ENCODE data around the gene SLC4A1AP.
"Not testable (repeated sequence)": the region's sequence is repeated elsewhere in the genome, so short reads cannot be mapped to it uniquely, and the experiment has no call there.

SLC4A1AP gene

GRCh38 chr2:27664154-27664574 is 475 bp downstream of the SLC4A1AP start:
- Histone ChIP-seq H3K9me3 (ENCODE audit: low read length) (no peaks in the 10 kb centered on the region), H2AFZ (ENCODE audit: low read depth, low read length) (peak overlapping the region; percentile 76), H3K36me3 (ENCODE audit: insufficient read depth, low read length) (peaks cover 46% of the 10 kb centered on the region), H3K27me3 (ENCODE audit: insufficient read depth, low read length) (no peaks in the 10 kb centered on the region), H3K4me1 (ENCODE audit: insufficient read depth, low read length) (peaks cover 20% of the 10 kb centered on the region), H3K4me3 (ENCODE audit: low read length) (peak overlapping the region; percentile 62)

GRCh38 chr2:27664622-27665363 is 1.1 kb downstream of the SLC4A1AP start:
- no peak overlapping the region for H2AFZ ChIP-seq (ENCODE audit: low read depth, low read length)
- H3K9me3 ChIP-seq (ENCODE audit: low read length), result no peaks in the 10 kb centered on the region
- H3K27me3 ChIP-seq (ENCODE audit: insufficient read depth, low read length), result no peaks in the 10 kb centered on the region
- peaks cover 20% of the 10 kb centered on the region for H3K4me1 ChIP-seq (ENCODE audit: insufficient read depth, low read length)
- H3K4me3 ChIP-seq (ENCODE audit: low read length), result peak overlapping the region; percentile 62
- peaks cover 43% of the 10 kb centered on the region for H3K36me3 ChIP-seq (ENCODE audit: insufficient read depth, low read length)

- Histone ChIP-seq H3K27me3 (ENCODE audit: insufficient read depth, low read length) (no peaks in the 10 kb centered on the region), H3K36me3 (ENCODE audit: insufficient read depth, low read length) (peaks cover 37% of the 10 kb centered on the region), H3K9me3 (ENCODE audit: low read length) (no peaks in the 10 kb centered on the region), H2AFZ (ENCODE audit: low read depth, low read length) (no peak overlapping the region), H3K4me1 (ENCODE audit: insufficient read depth, low read length) (peaks cover 14% of the 10 kb centered on the region), H3K4me3 (ENCODE audit: low read length) (no peak overlapping the region)
Measured at GRCh38 chr2:27667446-27667845, 3.8 kb downstream of the SLC4A1AP start.

- Histone ChIP-seq H2AFZ (ENCODE audit: low read depth, low read length) (no peak overlapping the region), H3K36me3 (ENCODE audit: insufficient read depth, low read length) (peaks cover 60% of the 10 kb centered on the region), H3K4me1 (ENCODE audit: insufficient read depth, low read length) (no peaks in the 10 kb centered on the region), H3K9me3 (ENCODE audit: low read length) (no peaks in the 10 kb centered on the region), H3K27me3 (ENCODE audit: insufficient read depth, low read length) (no peaks in the 10 kb centered on the region), H3K4me3 (ENCODE audit: low read length) (no peak overlapping the region)
Measured at GRCh38 chr2:27671235-27671634, 7.5 kb downstream of the SLC4A1AP start.

- Histone ChIP-seq H3K9me3 (ENCODE audit: low read length) (no peaks in the 10 kb centered on the region), H3K4me3 (ENCODE audit: low read length) (no peak overlapping the region), H3K36me3 (ENCODE audit: insufficient read depth, low read length) (peaks cover 67% of the 10 kb centered on the region), H3K27me3 (ENCODE audit: insufficient read depth, low read length) (no peaks in the 10 kb centered on the region), H3K4me1 (ENCODE audit: insufficient read depth, low read length) (no peaks in the 10 kb centered on the region), H2AFZ (ENCODE audit: low read depth, low read length) (no peak overlapping the region)
Measured at GRCh38 chr2:27672723-27673486, 9.2 kb downstream of the SLC4A1AP start.

- no peaks in the 10 kb centered on the region for H3K4me1 ChIP-seq (ENCODE audit: insufficient read depth, low read length)
- no peaks in the 10 kb centered on the region for H3K9me3 ChIP-seq (ENCODE audit: low read length)
- H2AFZ ChIP-seq (ENCODE audit: low read depth, low read length), result no peak overlapping the region
- no peak overlapping the region for H3K4me3 ChIP-seq (ENCODE audit: low read length)
- H3K36me3 ChIP-seq (ENCODE audit: insufficient read depth, low read length), result peaks cover 54% of the 10 kb centered on the region
- no peaks in the 10 kb centered on the region for H3K27me3 ChIP-seq (ENCODE audit: insufficient read depth, low read length)
Measured at GRCh38 chr2:27680571-27680970, 16.9 kb downstream of the SLC4A1AP start.

GRCh38 chr2:27681841-27682240 is 18.2 kb downstream of the SLC4A1AP start:
- H3K4me3 ChIP-seq (ENCODE audit: low read length), result no peak overlapping the region
- H3K4me1 ChIP-seq (ENCODE audit: insufficient read depth, low read length), result no peaks in the 10 kb centered on the region
- H3K36me3 ChIP-seq (ENCODE audit: insufficient read depth, low read length), result peaks cover 52% of the 10 kb centered on the region

GRCh38 chr2:27682334-27682771 is 18.7 kb downstream of the SLC4A1AP start:
- not testable (repeated sequence) for H2AFZ ChIP-seq (ENCODE audit: low read depth, low read length); H3K9me3 ChIP-seq (ENCODE audit: low read length); H3K4me1 ChIP-seq (ENCODE audit: insufficient read depth, low read length); H3K4me3 ChIP-seq (ENCODE audit: low read length); H3K27me3 ChIP-seq (ENCODE audit: insufficient read depth, low read length)
- peaks cover 51% of the 10 kb centered on the region for H3K36me3 ChIP-seq (ENCODE audit: insufficient read depth, low read length)

More at GRCh38 chr2:27681841-27682240, 18.2 kb downstream of the SLC4A1AP start:
- H3K9me3 ChIP-seq (ENCODE audit: low read length), result no peaks in the 10 kb centered on the region
- no peak overlapping the region for H2AFZ ChIP-seq (ENCODE audit: low read depth, low read length)
- H3K27me3 ChIP-seq (ENCODE audit: insufficient read depth, low read length), result no peaks in the 10 kb centered on the region

- H3K4me3 ChIP-seq (ENCODE audit: low read length), result no peak overlapping the region
- H3K36me3 ChIP-seq (ENCODE audit: insufficient read depth, low read length), result peaks cover 47% of the 10 kb centered on the region
- H3K27me3 ChIP-seq (ENCODE audit: insufficient read depth, low read length), result no peaks in the 10 kb centered on the region
- no peak overlapping the region for H2AFZ ChIP-seq (ENCODE audit: low read depth, low read length)
- H3K9me3 ChIP-seq (ENCODE audit: low read length), result no peaks in the 10 kb centered on the region
- no peaks in the 10 kb centered on the region for H3K4me1 ChIP-seq (ENCODE audit: insufficient read depth, low read length)
Measured at GRCh38 chr2:27683390-27684071, 19.8 kb downstream of the SLC4A1AP start.

GRCh38 chr2:27685006-27685405 is 21.3 kb downstream of the SLC4A1AP start:
- H3K4me3 ChIP-seq (ENCODE audit: low read length); H3K27me3 ChIP-seq (ENCODE audit: insufficient read depth, low read length); H2AFZ ChIP-seq (ENCODE audit: low read depth, low read length); H3K4me1 ChIP-seq (ENCODE audit: insufficient read depth, low read length); H3K9me3 ChIP-seq (ENCODE audit: low read length): not testable (repeated sequence)
- peaks cover 53% of the 10 kb centered on the region for H3K36me3 ChIP-seq (ENCODE audit: insufficient read depth, low read length)

- peaks cover 53% of the 10 kb centered on the region for H3K36me3 ChIP-seq (ENCODE audit: insufficient read depth, low read length)
- no peaks in the 10 kb centered on the region for H3K9me3 ChIP-seq (ENCODE audit: low read length)
- no peak overlapping the region for H2AFZ ChIP-seq (ENCODE audit: low read depth, low read length)
- no peaks in the 10 kb centered on the region for H3K4me1 ChIP-seq (ENCODE audit: insufficient read depth, low read length)
- H3K4me3 ChIP-seq (ENCODE audit: low read length), result no peak overlapping the region
- H3K27me3 ChIP-seq (ENCODE audit: insufficient read depth, low read length), result no peaks in the 10 kb centered on the region
Measured at GRCh38 chr2:27685577-27685976, 21.9 kb downstream of the SLC4A1AP start.

- H3K9me3 ChIP-seq (ENCODE audit: low read length), result no peaks in the 10 kb centered on the region
- H2AFZ ChIP-seq (ENCODE audit: low read depth, low read length), result no peak overlapping the region
- no peak overlapping the region for H3K4me3 ChIP-seq (ENCODE audit: low read length)
- H3K27me3 ChIP-seq (ENCODE audit: insufficient read depth, low read length), result no peaks in the 10 kb centered on the region
- no peaks in the 10 kb centered on the region for H3K4me1 ChIP-seq (ENCODE audit: insufficient read depth, low read length)
- peaks cover 46% of the 10 kb centered on the region for H3K36me3 ChIP-seq (ENCODE audit: insufficient read depth, low read length)
Measured at GRCh38 chr2:27687232-27687631, 23.5 kb downstream of the SLC4A1AP start.

- Histone ChIP-seq H3K4me3 (ENCODE audit: low read length) (no peak overlapping the region), H3K36me3 (ENCODE audit: insufficient read depth, low read length) (peaks cover 48% of the 10 kb centered on the region), H3K9me3 (ENCODE audit: low read length) (no peaks in the 10 kb centered on the region), H3K4me1 (ENCODE audit: insufficient read depth, low read length) (no peaks in the 10 kb centered on the region), H2AFZ (ENCODE audit: low read depth, low read length) (no peak overlapping the region), H3K27me3 (ENCODE audit: insufficient read depth, low read length) (no peaks in the 10 kb centered on the region)
Measured at GRCh38 chr2:27689424-27689823, 25.7 kb downstream of the SLC4A1AP start.
